Measurements from ENCODE around the gene PLCH2. TPM values are rescaled to one million over a fixed set of nuclear protein-coding genes. Genes with fewer than 3 reads are reported as not detected.

Gene PLCH2
- total and polyA plus RNA-seq, 2 donors (not counting 1 experiment from before 2014, with no cell fraction given) = 20.0 to 34.9 TPM

GRCh38 chr1:2433196-2433595 is 42.9 kb upstream of the PLCH2 start:
- Histone ChIP-seq H3K4me3 (ENCODE audit: control extremely low read depth in 1 of 5, extremely low read depth in 1 of 5, insufficient read depth in 1 of 5, low read depth in 2 of 5, low read length in 4 of 5) (no peak overlapping the region), H3K36me3 (replicated peaks in 1 of 2; ENCODE audit: control extremely low read depth in 1 of 2, control insufficient read depth in 1 of 2, extremely low read depth in 1 of 2, insufficient read depth in 2 of 2, low read length in 1 of 2) (no peaks in the 10 kb centered on the region), H3K4me2 (replicated peaks; ENCODE audit: low read depth, low read length, poor library complexity, severe bottlenecking) (no peak overlapping the region), H4K20me1 (ENCODE audit: control insufficient read depth, insufficient read depth, low read length, poor library complexity, severe bottlenecking) (no peaks in the 10 kb centered on the region), H3K9me3 (ENCODE audit: control extremely low read depth in 1 of 3, control insufficient read depth in 2 of 3, insufficient read depth in 1 of 3, low read length in 2 of 3) (peaks cover 0 to 19% (median 8%) of the 10 kb centered on the region in 3 donors), H3K9ac (ENCODE audit: low read length) (no peak overlapping the region), H2AFZ (ENCODE audit: insufficient read depth, low read depth, low read length, poor library complexity, severe bottlenecking) (no peak overlapping the region), H3K27me3 (replicated peaks in 1 of 4; ENCODE audit: control extremely low read depth in 1 of 4, control insufficient read depth in 3 of 4, insufficient read depth in 4 of 4, low read length in 3 of 4) (peaks cover 0 to 10% (median 0%) of the 10 kb centered on the region in 4 experiments), H3K4me1 (ENCODE audit: control insufficient read depth in 2 of 2, insufficient read depth in 2 of 2, low read length in 2 of 2) (no peaks in the 10 kb centered on the region), H3K79me2 (ENCODE audit: control insufficient read depth, insufficient read depth, low read length) (no peaks in the 10 kb centered on the region), H3K27ac (ENCODE audit: low read length in 2 of 2) (no peak overlapping the region)
- TF ChIP-seq EZH2 (IDR thresholded peaks at IDR 0.05; ENCODE audit: borderline replicate concordance, insufficient read depth, low read depth, low read length, poor library complexity, severe bottlenecking) = no peak
- TF ChIP-seq CTCF (IDR thresholded peaks at IDR 0.05) = no peak
- H3K27ac Mint-ChIP-seq = no peak overlapping the region
- intact Hi-C loops (cut with micrococcal nuclease) = no loop called here
- CTCF ChIA-PET = no interaction called here
- DNase-seq (no peak), ATAC-seq (ENCODE audit: low read depth) (no peak)
- POLR2A ChIA-PET = no interaction called here
- 91% methylated on average over 13 of the region's 13 CpGs for WGBS (ENCODE audit: insufficient coverage)
- no peaks in the 10 kb centered on the region for H3K27me3 Mint-ChIP-seq
- no peaks in the 10 kb centered on the region for H3K9me3 Mint-ChIP-seq (ENCODE audit: insufficient read depth)
- no peaks in the 10 kb centered on the region for H3K4me1 Mint-ChIP-seq
- H3K4me3 Mint-ChIP-seq = no peak overlapping the region

- no peak overlapping the region for H3K4me3 ChIP-seq (ENCODE audit: control extremely low read depth in 1 of 5, extremely low read depth in 1 of 5, insufficient read depth in 1 of 5, low read depth in 2 of 5, low read length in 4 of 5)
- intact Hi-C loops (cut with micrococcal nuclease) = no loop called here
- Mint-ChIP-seq H3K27ac (no peak overlapping the region), H3K4me3 (no peak overlapping the region), H3K9me3 (ENCODE audit: insufficient read depth) (no peaks in the 10 kb centered on the region), H3K27me3 (no peaks in the 10 kb centered on the region), H3K4me1 (no peaks in the 10 kb centered on the region)
- H3K36me3 ChIP-seq (replicated peaks in 1 of 2; ENCODE audit: control extremely low read depth in 1 of 2, control insufficient read depth in 1 of 2, extremely low read depth in 1 of 2, insufficient read depth in 2 of 2, low read length in 1 of 2) = no peaks in the 10 kb centered on the region
- ChIA-PET POLR2A (no interaction called here), CTCF (no interaction called here)
- 65% methylated on average over 31 of the region's 34 CpGs for WGBS (ENCODE audit: insufficient coverage)
- H4K20me1 ChIP-seq (ENCODE audit: control insufficient read depth, insufficient read depth, low read length, poor library complexity, severe bottlenecking) = no peaks in the 10 kb centered on the region
- H2AFZ ChIP-seq (ENCODE audit: insufficient read depth, low read depth, low read length, poor library complexity, severe bottlenecking) = no peak overlapping the region
- no peak overlapping the region for H3K27ac ChIP-seq (ENCODE audit: low read length in 2 of 2)
- peaks cover 0 to 15% (median 8%) of the 10 kb centered on the region in 3 donors for H3K9me3 ChIP-seq (ENCODE audit: control extremely low read depth in 1 of 3, control insufficient read depth in 2 of 3, insufficient read depth in 1 of 3, low read length in 2 of 3)
- no peaks in the 10 kb centered on the region for H3K79me2 ChIP-seq (ENCODE audit: control insufficient read depth, insufficient read depth, low read length)
- no peak overlapping the region for H3K9ac ChIP-seq (ENCODE audit: low read length)
- H3K27me3 ChIP-seq (replicated peaks in 1 of 4; ENCODE audit: control extremely low read depth in 1 of 4, control insufficient read depth in 3 of 4, insufficient read depth in 4 of 4, low read length in 3 of 4) = peaks cover 0 to 10% (median 0%) of the 10 kb centered on the region in 4 experiments
- no peak for ATAC-seq (ENCODE audit: low read depth)
- no peak for DNase-seq
- H3K4me1 ChIP-seq (ENCODE audit: control insufficient read depth in 2 of 2, insufficient read depth in 2 of 2, low read length in 2 of 2) = no peaks in the 10 kb centered on the region
- no peak overlapping the region for H3K4me2 ChIP-seq (replicated peaks; ENCODE audit: low read depth, low read length, poor library complexity, severe bottlenecking)
- TF ChIP-seq CTCF (IDR thresholded peaks at IDR 0.05) (no peak), EZH2 (IDR thresholded peaks at IDR 0.05; ENCODE audit: borderline replicate concordance, insufficient read depth, low read depth, low read length, poor library complexity, severe bottlenecking) (no peak)
Observed at GRCh38 chr1:2433936-2434655, 42.0 kb upstream of the PLCH2 start.

Measured in B cell (primary cell).